K562 (cell line): ENCODE data around the gene UQCR11. TPM values are rescaled to one million over a fixed set of nuclear protein-coding genes. Genes with fewer than 3 reads are reported as not detected.

ENCODE experiments used
- ATAC-seq: fragments of 200-7000 bp; cut with Tn5 transposase; 3 replicates; pipeline ENCODE4 v1.9.1; 2020; ENCODE audit warnings: moderate library complexity
- BruUV-seq: library from RNA; stranded (reverse); fragments of 400-500 nt; replicated peaks from 2 replicates; lab custom pipeline; 2021; lab: Mats Ljungman, UMichigan
- CTCF ChIA-PET: fragments of 300-600 bp; formaldehyde crosslinking; extraction: SDS; loops from one replicate; lab custom pipeline; 2021; ENCODE audit warnings: low intra/inter-chr PET ratio; lab: Yijun Ruan, JAX
- POLR2A ChIA-PET: fragments of 300-600, 350-650 bp; sonication (Branson Sonifier 250); formaldehyde crosslinking; extraction: SDS; loops from one replicate; lab custom pipeline; 2021; ENCODE audit warnings: antibody characterized with exemption, inconsistent platforms; lab: Yijun Ruan, JAX
- DNase-seq, 4 experiments: peaks; one replicate each; pipeline versions ENCODE4 v3.0.0 to v3.0.0-alpha.2; 2011 to 2018; ENCODE audit warnings: low spot score in 3 of 4, mixed read lengths in 3 of 4; ENCODE audit errors: extremely low read depth in 1 of 4
- FAIRE-seq: peaks from 2 replicates; lab custom pipeline; 2011; peaks lifted over from hg19 to GRCh38; lab: Jason Lieb, UNC
- H2AFZ ChIP-seq: 2 replicates; pipeline ENCODE4 v1.6.0; 2011; ENCODE audit warnings: low read depth, low read length, control low read depth, inconsistent platforms
- H3K27ac ChIP-seq: fragments of 200-600 bp; 3 replicates; pipeline ENCODE4 v1.8.0; 2011; ENCODE audit warnings: low read depth, mild to moderate bottlenecking, control low read depth, inconsistent platforms, low read length, moderate library complexity, mixed read lengths; ENCODE audit errors: extremely low read depth
- H3K27me3 ChIP-seq, 2 experiments: fragments of 300-600 bp in 1 of 2; 2 replicates in 1 of 2; 3 replicates in 1 of 2; pipeline versions ENCODE4 v1.6.0 to v1.8.0; 2011; ENCODE audit warnings: inconsistent platforms in 2 of 2, low read length in 2 of 2, mild to moderate bottlenecking in 1 of 2, mixed read lengths in 1 of 2, moderate library complexity in 1 of 2; ENCODE audit not compliant: control insufficient read depth in 2 of 2, insufficient read depth in 2 of 2
- H3K36me3 ChIP-seq: fragments of 300-600 bp; 3 replicates; pipeline ENCODE4 v1.8.0; 2011; ENCODE audit warnings: mild to moderate bottlenecking, low read length, inconsistent platforms; ENCODE audit not compliant: control insufficient read depth, insufficient read depth
- H3K4me1 ChIP-seq, 2 experiments: fragments of 200-600 bp in 1 of 2; replicated peaks in 1 of 2; 2 replicates in 1 of 2; 3 replicates in 1 of 2; pipeline versions ENCODE4 v1.5.1 to v1.8.0; 2011; ENCODE audit warnings: inconsistent platforms in 2 of 2, low read length in 2 of 2, mild to moderate bottlenecking in 1 of 2, mixed read lengths in 1 of 2, moderate library complexity in 1 of 2; ENCODE audit not compliant: control insufficient read depth in 2 of 2, insufficient read depth in 2 of 2
- H3K4me2 ChIP-seq: 2 replicates; pipeline ENCODE4 v1.6.1; 2011; ENCODE audit warnings: low read length, control low read depth, inconsistent platforms, mixed read lengths; ENCODE audit not compliant: insufficient read depth
- H3K4me3 ChIP-seq: fragments of 200-600 bp; sonication (generic), shearing (Covaris generic); 2 replicates; pipeline ENCODE4 v1.5.1; 2016; ENCODE audit warnings: control low read depth, inconsistent platforms
- H3K79me2 ChIP-seq: fragments of 200-600 bp; 3 replicates; pipeline ENCODE4 v1.8.0; 2011; ENCODE audit warnings: low read length, inconsistent platforms; ENCODE audit not compliant: control insufficient read depth, insufficient read depth
- H3K9ac ChIP-seq, 2 experiments: 2 replicates each; pipeline versions ENCODE4 v1.6.0 to v1.6.1; 2011; ENCODE audit warnings: low read depth in 2 of 2, low read length in 2 of 2, control low read depth in 1 of 2, inconsistent platforms in 1 of 2, mild to moderate bottlenecking in 1 of 2, mixed read lengths in 1 of 2; ENCODE audit not compliant: insufficient read depth in 1 of 2
- H3K9me1 ChIP-seq: one replicate; pipeline ENCODE4 v1.6.0; 2011; ENCODE audit warnings: inconsistent platforms, mild to moderate bottlenecking, low read length, moderate library complexity; ENCODE audit not compliant: control insufficient read depth, insufficient read depth
- H3K9me3 ChIP-seq: replicated peaks from 2 replicates; pipeline ENCODE4 v1.5.1; 2011; ENCODE audit warnings: low read depth, low read length, inconsistent platforms; ENCODE audit not compliant: control insufficient read depth, insufficient read depth
- H4K20me1 ChIP-seq: replicated peaks from 2 replicates; pipeline ENCODE4 v1.6.1; 2011; ENCODE audit warnings: low read length, inconsistent platforms, mixed read lengths; ENCODE audit not compliant: control insufficient read depth, insufficient read depth
- BHLHE40 ChIP-seq: IDR thresholded peaks from 2 replicates; pipeline ENCODE4 v1.6.1; 2011; ENCODE audit warnings: low read length, improper control_type of control experiment
- DMBX1 ChIP-seq: fragments of 250-450 bp; sonication (Bioruptor Pico); IDR thresholded peaks from 2 replicates; pipeline ENCODE4 v1.8.0; 2022; ENCODE audit warnings: inconsistent platforms, mild to moderate bottlenecking, moderate library complexity, borderline replicate concordance
- KDM2B ChIP-seq: fragments of 250-450 bp; sonication (Bioruptor Pico); IDR thresholded peaks from 2 replicates; pipeline ENCODE4 v1.8.0; 2021; ENCODE audit warnings: mild to moderate bottlenecking, moderate library complexity
- NCOA1 ChIP-seq: fragments of 450-650 bp; IDR thresholded peaks from 2 replicates; pipeline ENCODE4 v1.6.1; 2016; ENCODE audit warnings: low read depth
- TEAD4 ChIP-seq, 2 experiments: sonication (generic) in 1 of 2; formaldehyde crosslinking in 1 of 2; IDR thresholded peaks; 2 replicates each; pipeline versions ENCODE4 v1.6.1 to v1.8.0; 2012 to 2022; ENCODE audit warnings: borderline replicate concordance in 1 of 2, inconsistent platforms in 1 of 2, low read length in 1 of 2, mild to moderate bottlenecking in 1 of 2, missing genetic modification reagents in 1 of 2
- USF1 ChIP-seq: sonication (generic); formaldehyde crosslinking; IDR thresholded peaks from 2 replicates; pipeline ENCODE4 v1.9.0; 2022; ENCODE audit warnings: mild to moderate bottlenecking, missing genetic modification reagents
- ZBTB7A ChIP-seq: IDR thresholded peaks from 2 replicates; pipeline ENCODE4 v1.6.1; 2011; ENCODE audit warnings: low read depth, mild to moderate bottlenecking, low read length, moderate library complexity, borderline replicate concordance; ENCODE audit not compliant: control insufficient read depth
- WGBS: fragments of 100-300 bp; shearing (Covaris generic); methylation state at CpG from one replicate; pipeline ENCODE4 v1.1.6; 2016; ENCODE audit warnings: low coverage, mixed read lengths; ENCODE audit not compliant: insufficient coverage; ENCODE audit errors: missing lambda C conversion rate; 5-methylcytosine and 5-hydroxymethylcytosine counted together
- in situ Hi-C: fragments of 300-500 bp; cut with MboI; formaldehyde crosslinking; loops from 4 replicates; pipeline ENCODE4 v1.15.0; 2018; ENCODE audit warnings: inconsistent platforms, mixed read lengths
- intact Hi-C: fragments of 100-400 bp; cut with micrococcal nuclease; formaldehyde crosslinking; loops from 2 replicates; pipeline ENCODE4 v1.14.2; 2022
- polyA plus RNA-seq, 8 experiments: library from polyadenylated mRNA; depleted of rRNA in 4 of 8; stranded (reverse) in 5 of 8; unstranded in 3 of 8; fragments of >200 nt; fragmentation: Nextera tagmentation in 2 of 8; fragmentation: Illumina TruSeq in 1 of 8; extraction: Ambion mirVana in 2 of 8; extraction: Trizol in 1 of 8; gene quantifications; 2 replicates each; pipeline versions ENCODE4 v1.2.1 to v1.2.3, GENCODE V29; 2011 to 2014; ENCODE audit warnings: inconsistent platforms in 1 of 8, missing spikeins in 1 of 8
- total RNA-seq, 7 experiments: library from RNA; depleted of rRNA in 6 of 7; stranded (reverse); fragments of >200 nt in 6 of 7; fragmentation: Illumina TruSeq in 2 of 7; extraction: Trizol in 2 of 7; gene quantifications; 2 replicates each; pipeline versions ENCODE4 v1.2.1 to v1.2.3, GENCODE V29; 2011 to 2021; ENCODE audit warnings: low replicate concordance in 1 of 7
- TF ChIP-seq, protein P1 (sequence below): fragments of 450-650 bp; IDR thresholded peaks from 2 replicates; pipeline ENCODE4 v1.6.1; 2016; ENCODE audit warnings: mild to moderate bottlenecking

UQCR11 gene
- total and polyA plus RNA-seq, 9 of the 15 experiments (the other 6 are each of a cell fraction or from before 2014, with no cell fraction given), result 57.6 to 394 (median 259) TPM

DNA sequence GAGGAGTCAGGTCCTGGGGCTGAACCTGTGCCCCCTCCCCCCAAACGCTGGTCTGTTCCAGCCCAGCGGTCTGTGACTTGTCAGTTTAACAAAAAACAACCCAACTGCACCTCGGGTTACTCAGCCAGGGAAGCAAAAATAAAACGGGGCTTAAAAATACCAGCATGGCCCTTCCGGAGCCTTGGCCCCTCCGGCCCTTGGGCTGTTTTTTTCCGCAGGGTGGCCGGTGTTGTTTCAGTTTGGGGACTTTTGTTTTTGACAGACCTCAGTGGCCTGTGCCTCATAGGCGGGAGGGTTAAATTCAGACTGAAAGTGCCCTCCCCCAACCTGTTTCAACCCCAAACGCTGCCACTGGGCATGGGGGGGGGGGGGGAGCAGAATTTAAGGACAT lies 43.2 kb upstream of the UQCR11 start:
- no peaks in the 10 kb centered on the region for H3K9me1 ChIP-seq
- no peak for DNase-seq
- intact Hi-C loops (no loop called here), in situ Hi-C loops (no loop called here)
- H3K4me3 ChIP-seq, result no peak overlapping the region
- no TSS peak for BruUV-seq
- no peak overlapping the region for H3K4me2 ChIP-seq
- TF ChIP-seq TEAD4 (IDR thresholded peaks at IDR 0.05; ENCODE audit: low read length) (no peak), TEAD4 (CRISPR knock-in tag; IDR thresholded peaks at IDR 0.05; ENCODE audit: borderline replicate concordance) (no peak), ZBTB7A (no peak), BHLHE40 (no peak), USF1 (no peak), NCOA1 (no peak), DMBX1 (CRISPR knock-in tag) (no peak), KDM2B (no peak)
- TF ChIP-seq, protein P1, sequence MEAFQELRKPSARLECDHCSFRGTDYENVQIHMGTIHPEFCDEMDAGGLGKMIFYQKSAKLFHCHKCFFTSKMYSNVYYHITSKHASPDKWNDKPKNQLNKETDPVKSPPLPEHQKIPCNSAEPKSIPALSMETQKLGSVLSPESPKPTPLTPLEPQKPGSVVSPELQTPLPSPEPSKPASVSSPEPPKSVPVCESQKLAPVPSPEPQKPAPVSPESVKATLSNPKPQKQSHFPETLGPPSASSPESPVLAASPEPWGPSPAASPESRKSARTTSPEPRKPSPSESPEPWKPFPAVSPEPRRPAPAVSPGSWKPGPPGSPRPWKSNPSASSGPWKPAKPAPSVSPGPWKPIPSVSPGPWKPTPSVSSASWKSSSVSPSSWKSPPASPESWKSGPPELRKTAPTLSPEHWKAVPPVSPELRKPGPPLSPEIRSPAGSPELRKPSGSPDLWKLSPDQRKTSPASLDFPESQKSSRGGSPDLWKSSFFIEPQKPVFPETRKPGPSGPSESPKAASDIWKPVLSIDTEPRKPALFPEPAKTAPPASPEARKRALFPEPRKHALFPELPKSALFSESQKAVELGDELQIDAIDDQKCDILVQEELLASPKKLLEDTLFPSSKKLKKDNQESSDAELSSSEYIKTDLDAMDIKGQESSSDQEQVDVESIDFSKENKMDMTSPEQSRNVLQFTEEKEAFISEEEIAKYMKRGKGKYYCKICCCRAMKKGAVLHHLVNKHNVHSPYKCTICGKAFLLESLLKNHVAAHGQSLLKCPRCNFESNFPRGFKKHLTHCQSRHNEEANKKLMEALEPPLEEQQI, result no peak
- H3K79me2 ChIP-seq, result peaks cover 60% of the 10 kb centered on the region
- H4K20me1 ChIP-seq, result no peaks in the 10 kb centered on the region; the same call in 1 of the 2 replicates
- H3K9ac ChIP-seq, result peak overlapping the region in 1 of 2 experiments; percentile 81; a peak in 2 of 4 replicates
- FAIRE-seq, result no peak
- peaks cover 69% of the 10 kb centered on the region; the same call in 2 of the 3 replicates for H3K36me3 ChIP-seq
- ATAC-seq, result no peak
- no peak overlapping the region for H2AFZ ChIP-seq
- H3K27me3 ChIP-seq, result no peaks in the 10 kb centered on the region
- 94% methylated on average over 8 of the region's 10 CpGs for WGBS
- no peak overlapping the region for H3K27ac ChIP-seq
- ChIA-PET POLR2A (no interaction called here), CTCF (no interaction called here)
- peaks cover 0 to 76% of the 10 kb centered on the region in 2 experiments; a peak in 3 of 5 replicates for H3K4me1 ChIP-seq
- no peaks in the 10 kb centered on the region for H3K9me3 ChIP-seq
